Karpas-422 (cell line): ENCODE results near the gene AFF3. TPM values are rescaled to one million over a fixed set of nuclear protein-coding genes. Genes with fewer than 3 reads are reported as not detected.

Source experiments
- DNase-seq: peaks from one replicate; pipeline ENCODE4 v3.0.0-alpha.2; 2015
- H2AFZ ChIP-seq: fragments of 200-600 bp; sonication (generic); 2 replicates; pipeline ENCODE4 v1.6.1; 2014; ENCODE audit warnings: antibody characterized with exemption, low read length, mixed read lengths
- H3K27ac ChIP-seq: fragments of 200-600 bp; sonication (generic); 2 replicates; pipeline ENCODE4 v1.5.1; 2014; ENCODE audit warnings: mild to moderate bottlenecking, low read length, moderate library complexity
- H3K27me3 ChIP-seq: fragments of 200-600 bp; sonication (generic); 2 replicates; pipeline ENCODE4 v1.6.1; 2014; ENCODE audit warnings: low read length, mixed read lengths
- H3K36me3 ChIP-seq: fragments of 200-600 bp; sonication (generic); 2 replicates; pipeline ENCODE4 v1.6.1; 2014; ENCODE audit warnings: low read length, mixed read lengths; ENCODE audit not compliant: insufficient read depth
- H3K4me1 ChIP-seq: fragments of 200-600 bp; sonication (generic); 2 replicates; pipeline ENCODE4 v1.6.1; 2014; ENCODE audit warnings: mild to moderate bottlenecking, low read length, mixed read lengths
- H3K4me2 ChIP-seq: fragments of 200-600 bp; sonication (generic); 2 replicates; pipeline ENCODE4 v1.6.1; 2014; ENCODE audit warnings: low read length, low read depth, mild to moderate bottlenecking; ENCODE audit not compliant: poor library complexity, severe bottlenecking
- H3K4me3 ChIP-seq: fragments of 200-600 bp; sonication (generic); 2 replicates; pipeline ENCODE4 v1.5.1; 2014; ENCODE audit warnings: mild to moderate bottlenecking, antibody characterized with exemption, low read length, mixed read lengths
- H3K79me2 ChIP-seq: fragments of 200-600 bp; sonication (generic); 2 replicates; pipeline ENCODE4 v1.6.1; 2014; ENCODE audit warnings: mild to moderate bottlenecking, low read length, mixed read lengths
- H3K9ac ChIP-seq: fragments of 200-600 bp; sonication (generic); 2 replicates; pipeline ENCODE4 v1.6.0; 2014; ENCODE audit warnings: low read length
- H3K9me2 ChIP-seq: fragments of 200-600 bp; sonication (generic), shearing (Covaris generic); replicated peaks from 2 replicates; pipeline ENCODE4 v1.6.0; 2014; ENCODE audit warnings: mild to moderate bottlenecking, low read length, moderate library complexity; ENCODE audit not compliant: insufficient read depth
- H3K9me3 ChIP-seq: fragments of 300-700, 200-600 bp; sonication (generic); 2 replicates; pipeline ENCODE4 v1.6.1; 2014; ENCODE audit warnings: low read length, mixed read lengths
- H4K20me1 ChIP-seq: fragments of 200-600 bp; sonication (generic); 2 replicates; pipeline ENCODE4 v1.6.1; 2014; ENCODE audit warnings: mild to moderate bottlenecking, antibody characterized with exemption, low read length, low read depth; ENCODE audit not compliant: insufficient read depth
- total RNA-seq: library from RNA; depleted of rRNA; stranded (reverse); fragments of >200 nt; shearing (Covaris generic); gene quantifications from 2 replicates; pipeline ENCODE4 v1.2.3, GENCODE V29; 2014; ENCODE audit warnings: low replicate concordance

AFF3 gene
- total RNA-seq, 1 experiment from 2014 or later: 99.7 TPM

DNA sequence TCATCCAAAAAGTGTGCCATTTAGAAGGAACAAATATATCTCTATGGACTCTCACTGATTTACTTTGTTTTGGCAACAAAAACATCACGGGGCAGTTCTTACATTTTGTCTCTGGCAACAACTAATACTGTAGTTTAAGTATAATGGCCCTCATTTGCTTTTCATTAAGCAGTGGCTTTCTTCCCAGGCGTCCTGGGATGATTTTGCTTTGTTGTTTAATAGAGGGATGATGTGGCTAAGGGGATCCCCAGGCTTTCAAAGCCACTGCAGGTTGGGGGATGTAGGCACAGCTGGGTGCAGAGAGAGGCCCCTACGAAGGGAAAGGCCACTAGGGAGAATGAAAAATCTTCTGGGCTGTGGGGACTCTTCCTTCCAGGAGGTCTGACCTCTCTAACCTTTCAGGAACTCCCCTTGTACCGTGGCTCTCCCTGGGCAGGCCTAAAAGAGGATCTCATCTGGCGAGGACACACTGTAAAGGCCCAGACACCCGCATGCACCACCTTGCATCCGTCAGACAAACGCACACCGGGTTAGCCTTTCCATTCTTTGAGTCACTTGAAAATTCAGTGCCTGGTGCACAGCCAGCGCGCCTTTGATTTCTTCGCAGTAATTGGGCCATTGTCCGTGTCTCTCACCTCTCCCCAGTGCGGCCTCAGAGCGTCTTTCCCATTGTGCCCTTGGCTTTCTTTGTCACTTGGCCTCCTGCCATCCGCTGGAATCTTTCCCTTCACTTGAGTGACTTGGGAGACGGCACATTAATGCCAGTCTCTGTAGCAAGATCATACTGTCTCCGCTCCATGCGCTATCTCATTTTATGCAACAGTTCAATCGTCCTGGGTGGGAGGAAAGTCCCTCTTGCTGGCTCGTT lies 40.3 kb upstream of the AFF3 start:
- no peaks in the 10 kb centered on the region for H4K20me1 ChIP-seq
- H3K79me2 ChIP-seq: no peaks in the 10 kb centered on the region
- no peaks in the 10 kb centered on the region for H3K36me3 ChIP-seq
- H3K27me3 ChIP-seq: no peaks in the 10 kb centered on the region
- peak overlapping the region; percentile 32 for H3K4me3 ChIP-seq
- H3K9me2 ChIP-seq: no peaks in the 10 kb centered on the region
- no peak overlapping the region for H3K9ac ChIP-seq
- peak; percentile 38 for DNase-seq
- no peaks in the 10 kb centered on the region for H3K9me3 ChIP-seq
- peak overlapping the region; percentile 47 for H3K4me2 ChIP-seq
- H3K4me1 ChIP-seq: peaks cover 42% of the 10 kb centered on the region
- H2AFZ ChIP-seq: 0 out of 2 replicates have a peak overlapping the region, but pooled peaks have one; percentile 9
- peak overlapping the region; percentile 16; the same call in 1 of the 2 replicates for H3K27ac ChIP-seq

DNA sequence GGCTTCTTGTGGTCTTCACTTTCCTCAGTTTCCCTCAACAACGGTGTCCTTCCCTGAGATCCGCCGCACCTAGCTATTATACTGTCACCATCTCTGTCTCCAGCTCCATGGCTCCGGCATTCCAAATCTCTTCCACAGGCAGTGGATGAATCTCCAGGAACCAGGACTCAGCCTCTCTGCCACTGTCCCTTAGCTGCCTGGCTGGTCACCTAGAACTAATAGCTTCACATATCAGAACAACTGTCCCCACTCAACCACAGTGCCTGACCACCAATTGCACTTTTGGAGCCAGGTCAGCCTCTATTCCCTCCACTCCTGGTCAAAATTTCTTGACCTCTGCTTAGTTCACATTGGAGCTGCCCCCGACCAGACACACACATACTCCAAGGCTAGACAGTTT lies 38.1 kb upstream of the AFF3 start:
- no peak overlapping the region for H3K4me2 ChIP-seq
- no peak overlapping the region for H3K9ac ChIP-seq
- no peaks in the 10 kb centered on the region for H3K9me3 ChIP-seq
- H3K9me2 ChIP-seq: no peaks in the 10 kb centered on the region
- no peaks in the 10 kb centered on the region for H3K36me3 ChIP-seq
- H3K79me2 ChIP-seq: no peaks in the 10 kb centered on the region
- no peak for DNase-seq
- H3K4me3 ChIP-seq: no peak overlapping the region
- no peak overlapping the region for H2AFZ ChIP-seq
- H3K27me3 ChIP-seq: no peaks in the 10 kb centered on the region
- H4K20me1 ChIP-seq: no peaks in the 10 kb centered on the region
- peaks cover 43% of the 10 kb centered on the region for H3K4me1 ChIP-seq
- H3K27ac ChIP-seq: no peak overlapping the region

DNA sequence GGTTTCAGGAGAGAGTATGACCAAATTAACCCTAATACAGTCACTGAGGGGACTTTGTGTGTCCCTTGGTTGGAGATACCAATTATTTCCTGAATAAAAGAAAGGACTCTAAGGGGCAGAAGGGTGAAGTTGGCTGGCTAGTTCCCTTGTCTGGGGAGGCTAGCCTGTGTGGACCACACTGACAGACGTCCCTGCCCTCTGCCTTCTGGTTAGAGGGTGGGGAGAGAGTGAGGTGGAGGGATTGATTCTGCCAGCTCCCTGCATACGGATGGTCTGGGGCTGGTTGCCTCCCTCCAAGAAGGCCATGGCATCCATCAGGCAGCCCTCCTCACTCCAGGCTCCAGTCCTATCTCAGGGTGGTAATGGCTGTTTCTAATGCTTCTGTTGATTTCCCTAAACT lies 37.4 kb upstream of the AFF3 start:
- no peaks in the 10 kb centered on the region for H3K27me3 ChIP-seq
- no peaks in the 10 kb centered on the region for H4K20me1 ChIP-seq
- H3K4me3 ChIP-seq: no peak overlapping the region
- no peak overlapping the region for H3K9ac ChIP-seq
- H3K36me3 ChIP-seq: no peaks in the 10 kb centered on the region
- no peaks in the 10 kb centered on the region for H3K9me3 ChIP-seq
- no peak overlapping the region for H3K27ac ChIP-seq
- no peaks in the 10 kb centered on the region for H3K79me2 ChIP-seq
- no peaks in the 10 kb centered on the region for H3K9me2 ChIP-seq
- peaks cover 42% of the 10 kb centered on the region for H3K4me1 ChIP-seq
- H3K4me2 ChIP-seq: no peak overlapping the region
- peak; percentile 37 for DNase-seq
- no peak overlapping the region for H2AFZ ChIP-seq

DNA sequence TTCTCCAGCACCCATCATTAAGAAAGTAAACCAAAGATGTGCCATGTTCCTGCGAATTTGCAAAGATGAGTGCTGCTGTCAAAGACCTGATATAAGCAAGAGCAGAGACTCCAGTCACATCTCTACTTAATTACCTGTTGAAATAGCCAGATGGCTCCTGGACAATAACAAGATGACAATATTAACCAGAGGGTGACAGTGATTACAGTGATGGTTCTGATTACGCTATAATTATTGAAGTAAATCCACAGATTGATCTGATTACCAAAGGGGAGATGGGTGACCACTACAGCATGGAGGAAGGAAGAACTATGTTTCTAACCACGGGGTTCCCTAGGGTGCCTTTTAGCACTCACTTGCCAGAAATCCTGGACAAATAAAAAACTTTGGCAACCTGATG lies 36.5 kb upstream of the AFF3 start:
- Histone ChIP-seq H2AFZ (0 out of 2 replicates have a peak overlapping the region, but pooled peaks have one; percentile 32), H4K20me1 (no peaks in the 10 kb centered on the region), H3K9me3 (no peaks in the 10 kb centered on the region)

DNA sequence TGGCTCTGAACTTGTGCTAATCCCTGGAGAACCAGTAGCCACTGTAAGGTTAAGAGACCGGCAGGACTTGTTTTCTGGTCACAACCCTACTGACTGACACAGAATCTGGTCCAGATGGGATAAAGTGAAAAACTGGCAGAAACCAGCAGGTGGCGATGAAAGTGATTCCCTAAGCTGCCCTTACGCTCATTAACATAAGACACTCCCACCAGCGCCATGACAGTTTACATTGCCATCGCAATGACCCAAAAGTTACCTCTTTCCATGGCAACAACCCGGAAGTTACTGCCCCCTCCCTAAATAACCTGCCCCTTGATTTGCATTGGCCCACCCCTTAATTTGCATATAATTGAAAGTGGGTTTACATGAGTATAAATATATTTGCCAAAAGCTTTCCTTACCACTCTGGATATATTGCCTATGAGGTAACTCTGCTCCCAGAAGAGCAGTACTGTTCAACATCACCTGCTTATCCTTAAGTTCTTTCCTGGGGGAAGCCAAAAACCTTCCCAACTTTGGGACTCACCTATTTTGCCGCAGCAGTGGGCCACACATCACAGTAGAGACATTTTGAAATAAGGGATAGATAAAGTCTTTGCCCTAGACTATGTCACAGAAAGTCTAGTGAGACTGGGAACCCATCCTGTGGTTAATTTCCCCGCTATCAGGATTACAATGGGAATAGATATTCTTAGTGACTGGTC lies 35.8 kb upstream of the AFF3 start:
- Histone ChIP-seq H3K9me3 (no peaks in the 10 kb centered on the region), H3K27me3 (no peaks in the 10 kb centered on the region), H3K9ac (no peak overlapping the region), H3K27ac (peak overlapping the region; percentile 21; the same call in 1 of the 2 replicates), H3K9me2 (no peaks in the 10 kb centered on the region), H3K36me3 (no peaks in the 10 kb centered on the region), H2AFZ (peak overlapping the region; percentile 47; the same call in 1 of the 2 replicates), H3K79me2 (no peaks in the 10 kb centered on the region), H3K4me2 (no peak overlapping the region), H4K20me1 (no peaks in the 10 kb centered on the region), H3K4me1 (peaks cover 37% of the 10 kb centered on the region), H3K4me3 (no peak overlapping the region)
- peak; percentile 96 for DNase-seq

More for the DNA sequence above, 36.5 kb upstream of the AFF3 start:
- H3K79me2 ChIP-seq: no peaks in the 10 kb centered on the region
- no peak overlapping the region for H3K9ac ChIP-seq
- peak; percentile 37 for DNase-seq
- H3K27ac ChIP-seq: peak overlapping the region; percentile 21; the same call in 1 of the 2 replicates
- no peaks in the 10 kb centered on the region for H3K9me2 ChIP-seq
- H3K4me1 ChIP-seq: peaks cover 37% of the 10 kb centered on the region
- H3K4me2 ChIP-seq: no peak overlapping the region
- H3K36me3 ChIP-seq: no peaks in the 10 kb centered on the region
- H3K27me3 ChIP-seq: no peaks in the 10 kb centered on the region
- no peak overlapping the region for H3K4me3 ChIP-seq

DNA sequence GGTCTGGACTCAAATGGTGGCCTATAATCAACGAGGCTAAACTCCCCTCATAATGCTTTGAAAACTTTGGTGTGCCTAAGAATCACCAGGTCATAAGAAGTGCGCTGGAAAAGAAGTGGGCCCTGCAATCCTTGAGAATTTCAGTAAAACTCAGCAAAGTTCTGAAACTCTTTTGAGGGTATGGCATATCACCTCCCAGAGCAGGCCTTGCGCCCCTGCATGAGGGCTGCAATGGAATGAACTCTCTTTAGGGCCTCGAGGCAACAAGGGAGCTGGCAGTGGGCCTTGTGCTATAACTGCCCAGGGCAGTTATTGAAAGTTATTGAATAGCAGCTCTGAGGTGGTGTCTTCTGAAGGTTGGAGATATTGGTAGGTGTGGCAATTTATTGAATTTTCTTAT lies 34.5 kb upstream of the AFF3 start:
- H3K27ac ChIP-seq: no peak overlapping the region
- H2AFZ ChIP-seq: no peak overlapping the region
- H3K36me3 ChIP-seq: no peaks in the 10 kb centered on the region
- no peak overlapping the region for H3K4me2 ChIP-seq
- no peaks in the 10 kb centered on the region for H3K27me3 ChIP-seq
- no peaks in the 10 kb centered on the region for H4K20me1 ChIP-seq
- H3K79me2 ChIP-seq: no peaks in the 10 kb centered on the region
- no peak overlapping the region for H3K9ac ChIP-seq
- no peaks in the 10 kb centered on the region for H3K9me3 ChIP-seq
- H3K9me2 ChIP-seq: no peaks in the 10 kb centered on the region
- DNase-seq: peak; percentile 41
- H3K4me1 ChIP-seq: peaks cover 26% of the 10 kb centered on the region
- no peak overlapping the region for H3K4me3 ChIP-seq

DNA sequence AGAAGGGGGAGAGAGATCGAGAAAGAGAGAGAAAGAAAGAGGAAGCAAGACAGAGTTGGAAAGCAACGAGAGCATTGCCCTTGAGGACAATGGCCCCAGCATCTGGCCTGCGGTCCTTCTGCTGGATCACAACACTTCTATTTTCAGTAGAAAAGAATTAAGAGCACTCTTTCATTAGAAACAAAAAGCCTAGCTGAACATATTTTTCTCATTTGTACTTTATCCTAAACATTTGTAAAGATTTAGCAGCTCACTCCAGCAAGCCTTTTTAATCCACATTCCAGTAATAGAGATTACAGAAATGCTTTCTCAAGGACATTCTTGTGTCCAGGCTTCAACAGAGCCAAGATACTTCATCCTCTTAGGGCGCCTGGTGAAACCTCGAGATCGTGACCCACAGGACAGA lies 31.6 kb upstream of the AFF3 start:
- H4K20me1 ChIP-seq: no peaks in the 10 kb centered on the region
- peak; percentile 46 for DNase-seq
- peak overlapping the region; percentile 46 for H3K9ac ChIP-seq
- H3K4me1 ChIP-seq: peaks cover 31% of the 10 kb centered on the region
- H3K4me2 ChIP-seq: peak overlapping the region; percentile 74
- H3K27me3 ChIP-seq: no peaks in the 10 kb centered on the region
- peak overlapping the region; percentile 41; the same call in 1 of the 2 replicates for H3K4me3 ChIP-seq
- H3K36me3 ChIP-seq: no peaks in the 10 kb centered on the region
- H3K9me3 ChIP-seq: no peaks in the 10 kb centered on the region
- no peaks in the 10 kb centered on the region for H3K9me2 ChIP-seq
- H3K79me2 ChIP-seq: no peaks in the 10 kb centered on the region
- H3K27ac ChIP-seq: no peak overlapping the region
- H2AFZ ChIP-seq: peak overlapping the region; percentile 98

DNA sequence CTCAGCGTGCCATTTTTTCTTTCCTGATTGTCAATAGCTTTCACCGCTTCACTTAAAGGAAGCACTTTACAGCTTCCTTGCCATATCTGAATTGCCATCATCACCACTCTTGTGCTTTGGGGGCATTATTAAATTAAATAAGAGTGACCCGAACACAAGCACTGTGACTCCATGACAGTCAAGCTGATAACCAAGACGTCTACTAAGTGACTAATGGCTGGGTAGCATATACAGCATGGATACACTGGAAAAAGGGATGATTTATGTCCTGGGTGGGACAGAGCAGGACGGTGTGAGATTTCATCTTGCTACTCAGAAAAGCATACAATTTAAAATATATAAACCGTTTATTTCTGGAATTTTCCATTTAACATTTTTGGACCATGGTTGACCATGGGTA lies 24.3 kb upstream of the AFF3 start:
- Histone ChIP-seq H3K27me3 (no peaks in the 10 kb centered on the region), H2AFZ (no peak overlapping the region), H3K9me3 (no peaks in the 10 kb centered on the region), H3K36me3 (no peaks in the 10 kb centered on the region), H3K9ac (no peak overlapping the region), H3K4me3 (no peak overlapping the region), H4K20me1 (no peaks in the 10 kb centered on the region), H3K4me1 (peaks cover 8% of the 10 kb centered on the region), H3K27ac (no peak overlapping the region), H3K9me2 (no peaks in the 10 kb centered on the region), H3K4me2 (no peak overlapping the region), H3K79me2 (no peaks in the 10 kb centered on the region)
- no peak for DNase-seq
